Activated T-helper 1 cell treated with anti-CD3 and anti-CD28 coated beads, Interleukin-2, amount 50 U/mL, for 16 hours (primary cell): ENCODE results near the gene PDCD6IP.

Experiments used
- DNase-seq, 2 donors: peaks; one replicate each; pipeline ENCODE4 v3.0.0-alpha.2; 2020; ENCODE audit warnings: low read depth in 1 of 2, low spot score in 1 of 2

The PDCD6IP gene

GRCh38 chr3:33889394-33890039 lies 91.1 kb downstream of the PDCD6IP start:
- DNase-seq, result no peak

- DNase-seq, result no peak
These were observed 94.2 kb downstream of the PDCD6IP start for GRCh38 chr3:33892655-33893054.

- DNase-seq, result no peak
These were observed 97.2 kb downstream of the PDCD6IP start for GRCh38 chr3:33895658-33896057.

GRCh38 chr3:33897306-33897705 lies 98.9 kb downstream of the PDCD6IP start:
- DNase-seq, result no peak

- no peak for DNase-seq
These were observed 100.5 kb downstream of the PDCD6IP start for GRCh38 chr3:33898901-33899300.

GRCh38 chr3:33900440-33900808 lies 102.0 kb downstream of the PDCD6IP start:
- DNase-seq, result no peak

GRCh38 chr3:33900809-33901505 lies 102.5 kb downstream of the PDCD6IP start:
- DNase-seq, result no peak

GRCh38 chr3:33901862-33902563 lies 103.6 kb downstream of the PDCD6IP start:
- no peak for DNase-seq

- DNase-seq, result no peak
These were observed 106.3 kb downstream of the PDCD6IP start for GRCh38 chr3:33904730-33905129.

GRCh38 chr3:33908250-33908851 lies 109.9 kb downstream of the PDCD6IP start:
- DNase-seq, result no peak

GRCh38 chr3:33909547-33909946 lies 111.1 kb downstream of the PDCD6IP start:
- DNase-seq, result no peak

- no peak for DNase-seq
These were observed 111.6 kb downstream of the PDCD6IP start for GRCh38 chr3:33910031-33910430.

GRCh38 chr3:33911525-33912322 lies 113.3 kb downstream of the PDCD6IP start:
- no peak for DNase-seq

GRCh38 chr3:33914212-33914611 lies 115.8 kb downstream of the PDCD6IP start:
- no peak for DNase-seq

- DNase-seq, result no peak
These were observed 116.4 kb downstream of the PDCD6IP start for GRCh38 chr3:33914731-33915379.

- DNase-seq, result no peak
These were observed 117.5 kb downstream of the PDCD6IP start for GRCh38 chr3:33915796-33916546.

- no peak for DNase-seq
These were observed 119.8 kb downstream of the PDCD6IP start for GRCh38 chr3:33918126-33918756.
